ENCODE measurements around the gene NR4A3.

- TF ChIP-seq TAF1 (IDR thresholded peaks at IDR 0.05; ENCODE audit: control insufficient read depth, extremely low read depth, insufficient read depth, low read length, severe bottlenecking): no peak
- no peak for TF ChIP-seq ZBTB17 (CRISPR knock-in tag; IDR thresholded peaks at IDR 0.05)
- TF ChIP-seq CTCF (IDR thresholded peaks at IDR 0.05 in 2 of 3, conservative IDR thresholded peaks at IDR 0.05 in 1 of 3; ENCODE audit: insufficient read depth in 2 of 3, low read depth in 1 of 3, low read length in 3 of 3): no peak
- no peak for TF ChIP-seq CHAMP1 (IDR thresholded peaks at IDR 0.05)
- TF ChIP-seq ETV6 (IDR thresholded peaks at IDR 0.05; ENCODE audit: borderline replicate concordance in 1 of 2, low read depth in 2 of 2, low read length in 1 of 2): no peak
- TF ChIP-seq ETV6 (CRISPR knock-in tag; IDR thresholded peaks at IDR 0.05; ENCODE audit: borderline replicate concordance): no peak
- no peak for TF ChIP-seq FOXA1 (IDR thresholded peaks at IDR 0.05; ENCODE audit: borderline replicate concordance)
- no peak for TF ChIP-seq POLR2A (conservative IDR thresholded peaks at IDR 0.05)
- no peak for TF ChIP-seq HMG20A (CRISPR knock-in tag; conservative IDR thresholded peaks at IDR 0.05)
- no peak for TF ChIP-seq MTA1 (IDR thresholded peaks at IDR 0.05; ENCODE audit: borderline replicate concordance)
- TF ChIP-seq FOS (IDR thresholded peaks at IDR 0.05; ENCODE audit: extremely low read depth, insufficient read length): no peak
Observed at GRCh38 chr9:99782962-99783718, 38.5 kb upstream of the NR4A3 start.
